ENCODE data around the gene ACTR1A. TPM values are rescaled to one million over a fixed set of nuclear protein-coding genes. Genes with fewer than 3 reads are reported as not detected.
A peak's percentile ranks its signal among the peaks of the same experiment; 100 is the strongest.

Gene ACTR1A
- total and polyA plus RNA-seq, 9 of the 15 experiments (the other 6 are each of a cell fraction or from before 2014, with no cell fraction given) = 36.3 to 77.2 (median 49.6) TPM

GRCh38 chr10:102461187-102462054, 41.1 kb downstream of the ACTR1A start (continued):
- no peak for TF ChIP-seq ZNF133 (CRISPR knock-in tag; IDR thresholded peaks at IDR 0.05)
- TF ChIP-seq BCOR (IDR thresholded peaks at IDR 0.05) = no peak
- no peak for TF ChIP-seq NR2C2 (CRISPR knock-in tag; IDR thresholded peaks at IDR 0.05)
- peak; percentile 90 for TF ChIP-seq NR2C2 (tag; IDR thresholded peaks at IDR 0.05)
- TF ChIP-seq ZNF586 (CRISPR knock-in tag; conservative IDR thresholded peaks at IDR 0.05) = no peak
- TF ChIP-seq CXXC5 (CRISPR knock-in tag; IDR thresholded peaks at IDR 0.05) = peak; percentile 97
- TF ChIP-seq ZC3H11A (IDR thresholded peaks at IDR 0.05; ENCODE audit: low read depth, low read length) = no peak
- TF ChIP-seq MITF (IDR thresholded peaks at IDR 0.05) = peak; percentile 81
- TF ChIP-seq KAT2B (IDR thresholded peaks at IDR 0.05; ENCODE audit: low read depth, low read length) = no peak
- no peak for TF ChIP-seq ZBTB43 (CRISPR knock-in tag; IDR thresholded peaks at IDR 0.05)
- TF ChIP-seq ATF1 (CRISPR knock-in tag; IDR thresholded peaks at IDR 0.05) = no peak
- peak; percentile 83 for TF ChIP-seq ATF1 (tag; IDR thresholded peaks at IDR 0.05)
- TF ChIP-seq CCNT2 (IDR thresholded peaks at IDR 0.05; ENCODE audit: borderline replicate concordance, extremely low read depth, insufficient read length, low read depth, low read length) = peak; percentile 56
- TF ChIP-seq ZNF780A (CRISPR knock-in tag; IDR thresholded peaks at IDR 0.05) = no peak
- no peak for TF ChIP-seq ZNF311 (CRISPR knock-in tag; IDR thresholded peaks at IDR 0.05)
- no peak for TF ChIP-seq TEAD1 (CRISPR knock-in tag; IDR thresholded peaks at IDR 0.05)
- 0 out of 2 replicates have a peak, but pooled peaks have one; percentile 33 for TF ChIP-seq FOSL1 (tag; conservative IDR thresholded peaks at IDR 0.05)
- TF ChIP-seq CBFA2T2 (conservative IDR thresholded peaks at IDR 0.05) = peak; percentile 32
- TF ChIP-seq IRF1 (CRISPR knock-in tag; IDR thresholded peaks at IDR 0.05; ENCODE audit: borderline replicate concordance) = no peak
- no peak for TF ChIP-seq C11orf30 (IDR thresholded peaks at IDR 0.05; ENCODE audit: low read depth)
- TF ChIP-seq PRPF4 (IDR thresholded peaks at IDR 0.05; ENCODE audit: insufficient read depth, low read depth, low read length, poor library complexity, severe bottlenecking) = no peak
- no peak for TF ChIP-seq ZKSCAN1 (IDR thresholded peaks at IDR 0.05; ENCODE audit: low read depth, low read length)
- peak; percentile 39 for TF ChIP-seq MAX (CRISPR knock-in tag; IDR thresholded peaks at IDR 0.05)
- 0 out of 2 replicates have a peak, but pooled peaks have one; percentile 14 for TF ChIP-seq ESRRA (IDR thresholded peaks at IDR 0.05; ENCODE audit: borderline replicate concordance, low read depth)
- TF ChIP-seq ZBTB12 (CRISPR knock-in tag; IDR thresholded peaks at IDR 0.05) = 0 out of 2 replicates have a peak, but pooled peaks have one; percentile 15
